LNCaP clone FGC (cell line): ENCODE measurements around the gene TSHZ2.

ENCODE experiments used
- DNase-seq: peaks from one replicate; pipeline ENCODE4 v3.0.0-alpha.2; 2011; ENCODE audit warnings: low read depth
- H3K4me3 ChIP-seq: 2 replicates; pipeline ENCODE4 v1.5.1; 2011; ENCODE audit warnings: mild to moderate bottlenecking, low read depth, low read length, control low read depth
- CTCF ChIP-seq: IDR thresholded peaks from 2 replicates; pipeline ENCODE4 v1.5.1; 2012; ENCODE audit warnings: mild to moderate bottlenecking; ENCODE audit not compliant: control insufficient read depth, insufficient read depth; ENCODE audit errors: extremely low read depth

The TSHZ2 gene

DNA sequence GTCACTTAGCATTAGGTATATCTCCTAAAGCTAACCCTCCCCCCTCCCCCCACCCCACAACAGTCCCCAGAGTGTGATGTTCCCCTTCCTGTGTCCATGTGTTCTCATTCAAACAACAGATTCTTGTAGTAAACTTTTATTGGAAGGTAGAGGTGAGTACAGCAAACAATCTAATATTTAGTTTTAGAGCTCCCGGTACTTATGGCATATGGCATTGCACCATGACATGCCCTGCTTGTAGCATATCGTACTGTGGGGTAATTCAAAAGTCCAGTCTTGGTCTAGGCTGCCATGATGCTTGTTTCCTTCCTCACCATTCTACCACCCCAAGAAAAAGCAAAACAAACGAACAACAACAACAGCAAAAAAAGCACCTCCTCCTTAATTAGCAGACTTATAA lies 332.0 kb downstream of the TSHZ2 start:
- DNase-seq = peak; percentile 53
- TF ChIP-seq CTCF = no peak
- no peak overlapping the region for H3K4me3 ChIP-seq

DNA sequence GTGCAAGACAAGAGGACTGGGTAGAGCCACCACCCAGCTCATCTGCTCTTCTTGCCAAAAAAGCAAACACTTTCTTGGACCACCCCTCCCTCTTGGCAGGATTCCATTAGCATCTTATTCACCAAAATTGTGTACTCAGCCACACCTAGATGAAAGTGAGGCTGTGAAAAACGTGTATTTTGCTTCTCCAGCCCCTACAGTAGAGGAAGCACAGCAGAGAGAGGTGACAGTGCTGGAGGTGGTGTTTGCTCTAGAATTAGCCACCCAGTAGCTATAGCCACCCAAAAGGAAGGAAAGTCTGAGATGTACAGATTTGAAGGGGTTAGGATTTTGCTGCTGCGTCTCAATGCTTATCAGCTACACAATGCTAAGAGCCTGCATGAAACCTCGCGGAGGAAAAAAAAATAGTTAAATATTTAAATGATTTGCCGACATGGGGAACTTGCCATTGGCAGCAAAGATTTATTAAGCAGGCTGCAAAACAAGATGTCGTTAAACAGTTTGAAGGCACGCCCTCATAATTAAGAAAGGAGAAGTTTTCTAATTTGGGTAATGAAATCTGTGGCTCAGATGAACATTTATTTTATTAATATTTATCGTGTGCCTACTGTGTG lies 334.1 kb downstream of the TSHZ2 start:
- no peak overlapping the region for H3K4me3 ChIP-seq
- no peak for TF ChIP-seq CTCF
- no peak for DNase-seq

- no peak overlapping the region for H3K4me3 ChIP-seq
- no peak for TF ChIP-seq CTCF
- no peak for DNase-seq
Observed at GRCh38 chr20:53307964-53308597, 335.9 kb downstream of the TSHZ2 start.

- DNase-seq = no peak
- no peak for TF ChIP-seq CTCF
- H3K4me3 ChIP-seq = no peak overlapping the region
Observed at GRCh38 chr20:53309515-53309914, 337.4 kb downstream of the TSHZ2 start.

GRCh38 chr20:53312957-53313356 lies 340.8 kb downstream of the TSHZ2 start:
- TF ChIP-seq CTCF = no peak
- no peak overlapping the region for H3K4me3 ChIP-seq
- no peak for DNase-seq

GRCh38 chr20:53316206-53316937 lies 344.2 kb downstream of the TSHZ2 start:
- no peak for DNase-seq
- no peak for TF ChIP-seq CTCF
- H3K4me3 ChIP-seq = no peak overlapping the region
